ENCODE results near the gene RALGAPA1.

RALGAPA1 gene

DNA sequence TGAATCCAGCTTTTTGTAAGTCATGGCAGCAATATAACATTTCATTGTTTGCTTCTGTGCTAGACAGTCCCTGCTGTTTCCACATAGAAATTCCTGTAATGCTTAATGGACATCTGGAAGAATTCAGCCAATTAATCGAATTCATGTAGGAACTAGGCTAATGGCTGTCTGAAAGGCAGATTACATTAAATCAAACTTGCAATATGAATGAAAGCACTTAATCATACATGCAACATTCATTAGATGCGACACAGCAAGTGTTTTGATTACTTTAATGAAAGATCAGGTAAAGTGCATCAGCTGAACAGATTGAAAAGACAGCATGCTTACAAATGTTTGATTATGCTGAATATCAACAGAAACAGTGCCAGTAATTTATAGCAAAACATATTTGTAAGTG is 299.2 kb downstream of the RALGAPA1 start:
- Histone ChIP-seq H3K4me2 (ENCODE audit: low read length, poor library complexity, severe bottlenecking) (no peak overlapping the region), H2BK5ac (ENCODE audit: low read depth, low read length, poor library complexity, severe bottlenecking) (no peak overlapping the region), H3K18ac (ENCODE audit: low read depth in 1 of 2, low read length in 2 of 2) (no peak overlapping the region), H3K4ac (ENCODE audit: low read depth in 1 of 2, low read length in 2 of 2) (no peak overlapping the region), H3K36me3 (ENCODE audit: control insufficient read depth in 1 of 2, insufficient read depth in 2 of 2, low read depth in 1 of 2, low read length in 2 of 2) (no peaks in the 10 kb centered on the region), H2AK5ac (ENCODE audit: low read length, severe bottlenecking) (no peak overlapping the region), H3K27ac (ENCODE audit: low read length, poor library complexity, severe bottlenecking) (no peak overlapping the region), H4K8ac (ENCODE audit: low read length) (no peak overlapping the region), H3K27me3 (ENCODE audit: control insufficient read depth in 1 of 2, insufficient read depth in 1 of 2, low read length in 2 of 2) (peaks cover 0 to 3% of the 10 kb centered on the region in 2 experiments), H3K79me1 (replicated peaks; ENCODE audit: low read length, poor library complexity, severe bottlenecking) (no peaks in the 10 kb centered on the region), H3K14ac (ENCODE audit: low read length in 2 of 2) (no peak overlapping the region), H3K4me3 (ENCODE audit: insufficient read depth in 1 of 2, low read depth in 1 of 2, low read length in 2 of 2) (no peak overlapping the region), H2BK12ac (ENCODE audit: low read length in 2 of 2) (no peak overlapping the region), H3K4me1 (ENCODE audit: control insufficient read depth, insufficient read depth, low read depth, low read length) (no peaks in the 10 kb centered on the region), H4K91ac (ENCODE audit: low read length) (no peak overlapping the region), H3K9me3 (ENCODE audit: control insufficient read depth, low read length) (no peaks in the 10 kb centered on the region), H2AFZ (ENCODE audit: low read depth, low read length) (no peak overlapping the region), H2BK15ac (ENCODE audit: low read depth, poor library complexity, severe bottlenecking) (no peak overlapping the region), H3K23ac (ENCODE audit: low read length in 2 of 2) (no peak overlapping the region), H3K9ac (ENCODE audit: low read length) (no peak overlapping the region), H2BK120ac (ENCODE audit: low read depth, low read length) (no peak overlapping the region)
- 100% methylated on average over 1 of the region's 2 CpGs for WGBS
- DNase-seq, result no peak

DNA sequence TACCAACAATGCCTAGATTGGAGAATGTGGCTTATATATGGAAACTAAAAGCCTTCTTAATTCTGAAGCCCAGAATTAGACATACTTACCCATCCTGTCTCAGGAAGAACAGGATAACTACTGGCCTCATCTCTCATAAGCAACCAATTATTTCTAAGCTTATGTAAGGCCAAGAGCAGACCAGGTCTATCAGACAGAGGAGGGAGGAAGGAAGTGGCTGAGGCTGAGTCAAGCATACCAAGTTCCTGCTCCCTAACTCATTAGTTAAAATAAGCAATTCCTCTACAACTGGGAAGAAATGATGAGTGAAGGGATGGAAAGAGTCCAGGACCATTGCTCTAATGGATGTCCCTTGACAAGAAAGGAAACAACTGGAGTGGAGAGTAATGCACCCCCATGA is 302.2 kb downstream of the RALGAPA1 start:
- Histone ChIP-seq H3K18ac (ENCODE audit: low read depth in 1 of 2, low read length in 2 of 2) (no peak overlapping the region), H4K91ac (ENCODE audit: low read length) (no peak overlapping the region), H3K79me1 (replicated peaks; ENCODE audit: low read length, poor library complexity, severe bottlenecking) (no peaks in the 10 kb centered on the region), H3K27ac (ENCODE audit: low read length, poor library complexity, severe bottlenecking) (no peak overlapping the region), H2BK12ac (ENCODE audit: low read length in 2 of 2) (no peak overlapping the region), H3K4me3 (ENCODE audit: insufficient read depth in 1 of 2, low read depth in 1 of 2, low read length in 2 of 2) (no peak overlapping the region), H2BK15ac (ENCODE audit: low read depth, poor library complexity, severe bottlenecking) (no peak overlapping the region), H3K36me3 (ENCODE audit: control insufficient read depth in 1 of 2, insufficient read depth in 2 of 2, low read depth in 1 of 2, low read length in 2 of 2) (no peaks in the 10 kb centered on the region), H3K4ac (ENCODE audit: low read depth in 1 of 2, low read length in 2 of 2) (no peak overlapping the region), H3K9me3 (ENCODE audit: control insufficient read depth, low read length) (no peaks in the 10 kb centered on the region), H3K27me3 (ENCODE audit: control insufficient read depth in 1 of 2, insufficient read depth in 1 of 2, low read length in 2 of 2) (peaks cover 0 to 3% of the 10 kb centered on the region in 2 experiments), H2BK5ac (ENCODE audit: low read depth, low read length, poor library complexity, severe bottlenecking) (no peak overlapping the region), H3K4me1 (ENCODE audit: control insufficient read depth, insufficient read depth, low read depth, low read length) (no peaks in the 10 kb centered on the region), H3K9ac (ENCODE audit: low read length) (no peak overlapping the region), H2BK120ac (ENCODE audit: low read depth, low read length) (no peak overlapping the region), H3K4me2 (ENCODE audit: low read length, poor library complexity, severe bottlenecking) (no peak overlapping the region), H3K23ac (ENCODE audit: low read length in 2 of 2) (no peak overlapping the region), H2AK5ac (ENCODE audit: low read length, severe bottlenecking) (no peak overlapping the region), H4K8ac (ENCODE audit: low read length) (no peak overlapping the region), H2AFZ (ENCODE audit: low read depth, low read length) (no peak overlapping the region), H3K14ac (ENCODE audit: low read length in 2 of 2) (no peak overlapping the region)
- DNase-seq, result no peak

DNA sequence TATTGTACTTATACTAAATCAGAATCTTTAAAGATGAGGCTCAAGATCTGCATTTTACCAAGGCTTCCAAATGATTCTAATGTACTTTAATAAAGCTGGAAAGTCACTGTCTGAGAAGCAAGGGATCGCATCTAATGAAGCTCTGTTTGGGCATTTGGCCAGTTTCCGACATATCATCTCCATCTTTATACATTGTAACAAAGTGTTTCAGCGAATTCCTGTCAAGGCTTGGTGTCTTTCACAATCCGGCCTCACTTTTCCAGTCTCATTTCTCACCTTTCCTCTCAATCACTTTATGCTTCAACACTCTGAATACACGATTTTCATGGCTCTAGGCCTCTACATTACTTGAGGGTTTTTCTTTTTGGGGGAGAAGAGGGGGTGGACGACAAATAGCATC is 302.6 kb downstream of the RALGAPA1 start:
- no peak overlapping the region for H2BK12ac ChIP-seq (ENCODE audit: low read length in 2 of 2)
- H3K9me3 ChIP-seq (ENCODE audit: control insufficient read depth, low read length), result no peaks in the 10 kb centered on the region
- no peak overlapping the region for H2AK5ac ChIP-seq (ENCODE audit: low read length, severe bottlenecking)
- H3K4me2 ChIP-seq (ENCODE audit: low read length, poor library complexity, severe bottlenecking), result no peak overlapping the region
- no peak overlapping the region for H3K4ac ChIP-seq (ENCODE audit: low read depth in 1 of 2, low read length in 2 of 2)
- H3K18ac ChIP-seq (ENCODE audit: low read depth in 1 of 2, low read length in 2 of 2), result no peak overlapping the region
- H3K23ac ChIP-seq (ENCODE audit: low read length in 2 of 2), result no peak overlapping the region
- no peak overlapping the region for H4K8ac ChIP-seq (ENCODE audit: low read length)
- peaks cover 0 to 3% of the 10 kb centered on the region in 2 experiments for H3K27me3 ChIP-seq (ENCODE audit: control insufficient read depth in 1 of 2, insufficient read depth in 1 of 2, low read length in 2 of 2)
- H3K36me3 ChIP-seq (ENCODE audit: control insufficient read depth in 1 of 2, insufficient read depth in 2 of 2, low read depth in 1 of 2, low read length in 2 of 2), result no peaks in the 10 kb centered on the region
- no peak overlapping the region for H3K4me3 ChIP-seq (ENCODE audit: insufficient read depth in 1 of 2, low read depth in 1 of 2, low read length in 2 of 2)
- DNase-seq, result no peak
- no peaks in the 10 kb centered on the region for H3K4me1 ChIP-seq (ENCODE audit: control insufficient read depth, insufficient read depth, low read depth, low read length)
- no peak overlapping the region for H2BK5ac ChIP-seq (ENCODE audit: low read depth, low read length, poor library complexity, severe bottlenecking)
- no peaks in the 10 kb centered on the region for H3K79me1 ChIP-seq (replicated peaks; ENCODE audit: low read length, poor library complexity, severe bottlenecking)
- H3K27ac ChIP-seq (ENCODE audit: low read length, poor library complexity, severe bottlenecking), result no peak overlapping the region
- no peak overlapping the region for H2BK120ac ChIP-seq (ENCODE audit: low read depth, low read length)
- H3K9ac ChIP-seq (ENCODE audit: low read length), result no peak overlapping the region
- H3K14ac ChIP-seq (ENCODE audit: low read length in 2 of 2), result no peak overlapping the region
- H2AFZ ChIP-seq (ENCODE audit: low read depth, low read length), result no peak overlapping the region
- H2BK15ac ChIP-seq (ENCODE audit: low read depth, poor library complexity, severe bottlenecking), result no peak overlapping the region
- WGBS, result 81% methylated on average over 3 of the region's 6 CpGs
- no peak overlapping the region for H4K91ac ChIP-seq (ENCODE audit: low read length)

DNA sequence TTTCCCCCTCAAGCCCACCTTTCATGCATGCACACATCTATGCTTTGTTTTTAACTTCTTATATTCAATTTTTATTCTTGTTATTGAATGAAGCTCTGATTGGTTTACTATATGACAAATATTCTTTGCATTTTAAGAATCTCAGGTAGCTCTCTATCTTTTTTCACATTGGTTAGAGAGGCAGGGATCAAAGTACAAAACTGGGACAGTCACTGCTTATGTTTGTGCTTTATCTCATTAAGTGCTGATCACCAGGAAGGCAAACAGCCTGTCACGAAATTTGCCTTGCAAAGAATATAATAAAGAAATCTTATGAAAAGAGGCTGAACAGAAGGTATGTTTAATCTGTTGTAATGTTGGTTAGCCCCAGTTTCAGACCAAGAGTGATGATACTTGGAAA is 304.8 kb downstream of the RALGAPA1 start:
- Histone ChIP-seq H3K4me1 (ENCODE audit: control insufficient read depth, insufficient read depth, low read depth, low read length) (no peaks in the 10 kb centered on the region), H3K9me3 (ENCODE audit: control insufficient read depth, low read length) (peaks cover 6% of the 10 kb centered on the region), H2BK120ac (ENCODE audit: low read depth, low read length) (no peak overlapping the region), H2BK5ac (ENCODE audit: low read depth, low read length, poor library complexity, severe bottlenecking) (no peak overlapping the region), H3K23ac (ENCODE audit: low read length in 2 of 2) (no peak overlapping the region), H3K36me3 (ENCODE audit: control insufficient read depth in 1 of 2, insufficient read depth in 2 of 2, low read depth in 1 of 2, low read length in 2 of 2) (no peaks in the 10 kb centered on the region), H3K4me3 (ENCODE audit: insufficient read depth in 1 of 2, low read depth in 1 of 2, low read length in 2 of 2) (no peak overlapping the region), H3K79me1 (replicated peaks; ENCODE audit: low read length, poor library complexity, severe bottlenecking) (no peaks in the 10 kb centered on the region), H3K14ac (ENCODE audit: low read length in 2 of 2) (no peak overlapping the region), H4K91ac (ENCODE audit: low read length) (no peak overlapping the region), H3K27me3 (ENCODE audit: control insufficient read depth in 1 of 2, insufficient read depth in 1 of 2, low read length in 2 of 2) (no peaks in the 10 kb centered on the region), H2BK15ac (ENCODE audit: low read depth, poor library complexity, severe bottlenecking) (no peak overlapping the region), H3K18ac (ENCODE audit: low read depth in 1 of 2, low read length in 2 of 2) (no peak overlapping the region), H4K8ac (ENCODE audit: low read length) (no peak overlapping the region), H3K4ac (ENCODE audit: low read depth in 1 of 2, low read length in 2 of 2) (no peak overlapping the region), H2BK12ac (ENCODE audit: low read length in 2 of 2) (no peak overlapping the region), H3K27ac (ENCODE audit: low read length, poor library complexity, severe bottlenecking) (no peak overlapping the region), H2AK5ac (ENCODE audit: low read length, severe bottlenecking) (no peak overlapping the region), H3K9ac (ENCODE audit: low read length) (no peak overlapping the region), H2AFZ (ENCODE audit: low read depth, low read length) (no peak overlapping the region), H3K4me2 (ENCODE audit: low read length, poor library complexity, severe bottlenecking) (no peak overlapping the region)
- DNase-seq, result no peak
- 25% methylated on average over 1 of the region's 1 CpG for WGBS
